Breast epithelium (tissue), 3 donors: ENCODE results near the gene ATP13A3.

Experiments
- POLR2A ChIP-seq: fragments of 450-650 bp; IDR thresholded peaks from one replicate; pipeline ENCODE4 v1.6.1; 2016; ENCODE audit warnings: antibody characterized with exemption, mild to moderate bottlenecking, moderate library complexity
- POLR2AphosphoS5 ChIP-seq, 3 donors: sonication (generic); formaldehyde crosslinking; IDR thresholded peaks; one replicate each; pipeline ENCODE4 v1.6.1; 2017; ENCODE audit warnings: antibody characterized with exemption in 3 of 3
- TF ChIP-seq, protein P1 (sequence below), 3 donors: fragments of 450-650 bp; IDR thresholded peaks; one replicate each; pipeline ENCODE4 v1.5.1; 2016 to 2017; ENCODE audit warnings: antibody characterized with exemption in 3 of 3, mild to moderate bottlenecking in 3 of 3, moderate library complexity in 3 of 3

DNA sequence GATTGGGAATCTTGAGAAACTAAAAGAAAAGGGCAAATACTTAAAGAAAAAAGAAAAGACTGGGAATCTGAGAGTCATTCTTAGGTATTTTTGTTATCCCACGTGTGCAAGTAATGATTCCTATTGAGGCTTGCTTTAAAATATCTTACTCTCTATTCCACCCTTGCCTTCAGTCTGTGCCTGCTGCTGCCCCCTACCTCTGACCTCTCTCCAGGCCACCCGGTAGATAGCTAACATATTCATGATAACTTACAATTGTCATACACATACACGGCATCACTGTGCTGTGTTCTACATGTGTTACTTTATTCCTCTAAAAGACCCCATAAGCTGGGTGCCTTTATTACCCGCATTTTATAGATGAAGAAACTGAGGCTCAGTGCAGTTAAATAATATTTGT is 27.8 kb upstream of the ATP13A3 start:
- no peak for TF ChIP-seq POLR2AphosphoS5 (IDR thresholded peaks at IDR 0.05)
- TF ChIP-seq, protein P1, sequence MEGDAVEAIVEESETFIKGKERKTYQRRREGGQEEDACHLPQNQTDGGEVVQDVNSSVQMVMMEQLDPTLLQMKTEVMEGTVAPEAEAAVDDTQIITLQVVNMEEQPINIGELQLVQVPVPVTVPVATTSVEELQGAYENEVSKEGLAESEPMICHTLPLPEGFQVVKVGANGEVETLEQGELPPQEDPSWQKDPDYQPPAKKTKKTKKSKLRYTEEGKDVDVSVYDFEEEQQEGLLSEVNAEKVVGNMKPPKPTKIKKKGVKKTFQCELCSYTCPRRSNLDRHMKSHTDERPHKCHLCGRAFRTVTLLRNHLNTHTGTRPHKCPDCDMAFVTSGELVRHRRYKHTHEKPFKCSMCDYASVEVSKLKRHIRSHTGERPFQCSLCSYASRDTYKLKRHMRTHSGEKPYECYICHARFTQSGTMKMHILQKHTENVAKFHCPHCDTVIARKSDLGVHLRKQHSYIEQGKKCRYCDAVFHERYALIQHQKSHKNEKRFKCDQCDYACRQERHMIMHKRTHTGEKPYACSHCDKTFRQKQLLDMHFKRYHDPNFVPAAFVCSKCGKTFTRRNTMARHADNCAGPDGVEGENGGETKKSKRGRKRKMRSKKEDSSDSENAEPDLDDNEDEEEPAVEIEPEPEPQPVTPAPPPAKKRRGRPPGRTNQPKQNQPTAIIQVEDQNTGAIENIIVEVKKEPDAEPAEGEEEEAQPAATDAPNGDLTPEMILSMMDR (IDR thresholded peaks at IDR 0.05) = no peak
- TF ChIP-seq POLR2A = no peak
